H1 (cell line): ENCODE measurements around the gene PFDN1. TPM values are rescaled to one million over a fixed set of nuclear protein-coding genes. Genes with fewer than 3 reads are reported as not detected.

Experiments
- CTCF ChIA-PET: fragments of 300-600 bp; sonication (Branson Sonifier 250); formaldehyde crosslinking; loops from one replicate; lab custom pipeline; 2021; ENCODE audit not compliant: partially characterized antibody; lab: Charles Lee
- POLR2A ChIA-PET: fragments of 300-600 bp; sonication (Branson Sonifier 250); formaldehyde crosslinking; loops from one replicate; lab custom pipeline; 2021; ENCODE audit warnings: inconsistent platforms; ENCODE audit not compliant: partially characterized antibody; lab: Charles Lee
- DNase-seq, 2 experiments: peaks; one replicate each; pipeline versions ENCODE4 v3.0.0 to v3.0.0-alpha.2; 2010 to 2022; ENCODE audit warnings: low spot score in 2 of 2, low read depth in 1 of 2, mixed read lengths in 1 of 2
- FAIRE-seq: peaks from 2 replicates; lab custom pipeline; 2011; peaks lifted over from hg19 to GRCh38; lab: Jason Lieb, UNC
- H2AFZ ChIP-seq: 2 replicates; pipeline ENCODE4 v1.8.1; 2012; ENCODE audit warnings: low read length, inconsistent platforms
- H2AK5ac ChIP-seq: 2 replicates; pipeline ENCODE4 v1.6.1; 2013; ENCODE audit warnings: low read depth, low read length
- H2BK120ac ChIP-seq: replicated peaks from 2 replicates; pipeline ENCODE3; 2013; ENCODE audit warnings: low read depth, low read length, inconsistent platforms
- H2BK12ac ChIP-seq: 2 replicates; pipeline ENCODE4 v1.6.1; 2013; ENCODE audit warnings: low read depth, low read length
- H2BK15ac ChIP-seq: 2 replicates; pipeline ENCODE4 v1.6.1; 2013; ENCODE audit warnings: low read length
- H2BK20ac ChIP-seq: 2 replicates; pipeline ENCODE4 v1.6.1; 2013; ENCODE audit warnings: low read length
- H2BK5ac ChIP-seq: 2 replicates; pipeline ENCODE4 v1.6.1; 2013; ENCODE audit warnings: low read depth, low read length
- H3K14ac ChIP-seq: 2 replicates; pipeline ENCODE4 v1.6.1; 2013; ENCODE audit warnings: inconsistent platforms; ENCODE audit not compliant: insufficient read length
- H3K18ac ChIP-seq: 2 replicates; pipeline ENCODE4 v1.6.1; 2013; ENCODE audit warnings: low read length; ENCODE audit errors: extremely low read depth
- H3K23ac ChIP-seq: 2 replicates; pipeline ENCODE4 v1.6.1; 2013; ENCODE audit warnings: inconsistent platforms; ENCODE audit not compliant: insufficient read length
- H3K23me2 ChIP-seq: 2 replicates; pipeline ENCODE4 v1.6.1; 2013; ENCODE audit warnings: low read depth, low read length
- H3K27ac ChIP-seq: 2 replicates; pipeline ENCODE4 v1.6.1; 2011; ENCODE audit warnings: low read depth, low read length, inconsistent platforms
- H3K27me3 ChIP-seq, 4 experiments: replicated peaks in 1 of 4; 1 replicate in 1 of 4; 2 replicates in 3 of 4; pipeline versions ENCODE4 v1.6.1 to v1.8.1; 2011 to 2013; ENCODE audit warnings: low read length in 3 of 4, mild to moderate bottlenecking in 3 of 4, inconsistent platforms in 2 of 4, mixed read lengths in 2 of 4, moderate library complexity in 1 of 4; ENCODE audit not compliant: control insufficient read depth in 3 of 4, insufficient read depth in 3 of 4; ENCODE audit errors: extremely low read depth in 1 of 4
- H3K36me3 ChIP-seq, 4 experiments: 2 replicates each; pipeline versions ENCODE4 v1.6.1 to v1.8.1; 2011 to 2013; ENCODE audit warnings: mild to moderate bottlenecking in 4 of 4, low read length in 3 of 4, moderate library complexity in 2 of 4, control low read depth in 1 of 4, inconsistent platforms in 1 of 4; ENCODE audit not compliant: insufficient read depth in 4 of 4, control insufficient read depth in 2 of 4
- H3K4ac ChIP-seq: replicated peaks from 2 replicates; pipeline ENCODE3; 2013; ENCODE audit warnings: low read length, low read depth, mixed read lengths, inconsistent platforms; ENCODE audit not compliant: insufficient read length
- H3K4me1 ChIP-seq, 4 experiments: replicated peaks in 1 of 4; 1 replicate in 1 of 4; 2 replicates in 3 of 4; pipeline versions ENCODE4 v1.6.1 to v1.8.1; 2011 to 2013; ENCODE audit warnings: low read length in 3 of 4, inconsistent platforms in 2 of 4, mixed read lengths in 1 of 4; ENCODE audit not compliant: insufficient read depth in 4 of 4, control insufficient read depth in 3 of 4
- H3K4me2 ChIP-seq, 2 experiments: 2 replicates each; pipeline versions ENCODE4 v1.6.1 to v1.8.1; 2011 to 2013; ENCODE audit warnings: low read depth in 2 of 2, low read length in 2 of 2, control low read depth in 1 of 2, inconsistent platforms in 1 of 2, mild to moderate bottlenecking in 1 of 2; ENCODE audit not compliant: insufficient read depth in 1 of 2
- H3K4me3 ChIP-seq, 4 experiments: fragments of 200-600, 300-600 bp in 1 of 4; sonication (generic), shearing (Covaris generic), sonication (Bioruptor Twin) in 1 of 4; 2 replicates each; pipeline versions ENCODE4 v1.5.1 to v1.8.1; 2011 to 2016; ENCODE audit warnings: low read length in 4 of 4, low read depth in 3 of 4, control low read depth in 2 of 4, inconsistent platforms in 2 of 4, mild to moderate bottlenecking in 2 of 4, mixed read lengths in 1 of 4, moderate library complexity in 1 of 4; ENCODE audit not compliant: insufficient read depth in 2 of 4; ENCODE audit errors: extremely low read depth in 1 of 4
- H3K56ac ChIP-seq: replicated peaks from 2 replicates; pipeline ENCODE3; 2013; ENCODE audit warnings: low read depth, mild to moderate bottlenecking, mixed read lengths, low read length, inconsistent platforms; ENCODE audit not compliant: insufficient read length
- H3K79me1 ChIP-seq: 2 replicates; pipeline ENCODE4 v1.6.1; 2013; ENCODE audit warnings: low read depth, low read length, control low read depth
- H3K79me2 ChIP-seq, 2 experiments: 2 replicates each; pipeline versions ENCODE4 v1.6.1 to v1.8.1; 2012 to 2013; ENCODE audit warnings: low read length in 2 of 2, mild to moderate bottlenecking in 2 of 2, inconsistent platforms in 1 of 2; ENCODE audit not compliant: insufficient read depth in 2 of 2, control insufficient read depth in 1 of 2
- H3K9ac ChIP-seq, 4 experiments: replicated peaks in 1 of 4; 1 replicate in 1 of 4; 2 replicates in 3 of 4; pipeline versions ENCODE4 v1.6.1 to v1.8.1; 2011 to 2013; ENCODE audit warnings: low read depth in 3 of 4, low read length in 3 of 4, control low read depth in 2 of 4, mild to moderate bottlenecking in 2 of 4, moderate library complexity in 2 of 4, inconsistent platforms in 1 of 4; ENCODE audit errors: extremely low read depth in 1 of 4
- H3K9me3 ChIP-seq, 2 experiments: 2 replicates each; pipeline versions ENCODE4 v1.6.1 to v1.8.1; 2012 to 2013; ENCODE audit warnings: mild to moderate bottlenecking in 2 of 2, moderate library complexity in 2 of 2, control low read depth in 1 of 2, inconsistent platforms in 1 of 2, low read depth in 1 of 2, low read length in 1 of 2, mixed read lengths in 1 of 2; ENCODE audit not compliant: insufficient read depth in 2 of 2
- H4K20me1 ChIP-seq, 2 experiments: replicated peaks in 1 of 2; 2 replicates each; pipeline versions ENCODE3 to v1.8.1; 2011 to 2013; ENCODE audit warnings: inconsistent platforms in 2 of 2, low read length in 2 of 2, mild to moderate bottlenecking in 1 of 2; ENCODE audit not compliant: insufficient read depth in 2 of 2, control insufficient read depth in 1 of 2
- H4K5ac ChIP-seq: 2 replicates; pipeline ENCODE4 v1.6.1; 2013; ENCODE audit warnings: low read length, low read depth, mixed read lengths, inconsistent platforms; ENCODE audit not compliant: insufficient read length
- H4K8ac ChIP-seq: 2 replicates; pipeline ENCODE4 v1.8.0; 2013; ENCODE audit warnings: mild to moderate bottlenecking, moderate library complexity, low read length, inconsistent platforms; ENCODE audit not compliant: insufficient read depth; ENCODE audit errors: extremely low read depth
- H4K91ac ChIP-seq: replicated peaks from 2 replicates; pipeline ENCODE3; 2013; ENCODE audit warnings: low read length, mixed read lengths, inconsistent platforms; ENCODE audit not compliant: insufficient read length
- GABPA ChIP-seq: IDR thresholded peaks from 2 replicates; pipeline ENCODE4 v1.6.1; 2011; ENCODE audit warnings: mild to moderate bottlenecking, low read length, moderate library complexity, borderline replicate concordance; ENCODE audit not compliant: insufficient read depth
- WGBS, 2 experiments: shearing (Covaris generic) in 1 of 2; methylation state at CpG; one replicate each; pipeline versions ENCODE4 v1.1.6 to v1.1.7; 2013 to 2015; ENCODE audit warnings: low lambda C conversion rate in 2 of 2, mixed read lengths in 2 of 2, inconsistent platforms in 1 of 2, low coverage in 1 of 2, missing lambda C conversion rate in 1 of 2; ENCODE audit not compliant: insufficient replicate concordance in 2 of 2, insufficient coverage in 1 of 2, insufficient read length in 1 of 2; ENCODE audit errors: extremely low coverage in 1 of 2, missing lambda C conversion rate in 1 of 2; 5-methylcytosine and 5-hydroxymethylcytosine counted together
- polyA plus RNA-seq, 7 experiments: library from polyadenylated mRNA; depleted of rRNA in 3 of 7; stranded (reverse) in 5 of 7; unstranded in 2 of 7; fragments of >200 nt in 5 of 7; fragments of 200-250 nt in 2 of 7; gene quantifications; 1 replicate in 5 of 7; 2 replicates in 1 of 7; 4 replicates in 1 of 7; pipeline versions ENCODE4 v1.2.1 to v1.2.3, GENCODE V29; 2011 to 2013; ENCODE audit warnings: missing spikeins in 2 of 7, mixed read lengths in 2 of 7
- total RNA-seq: library from RNA; stranded (reverse); fragmentation: NEBNext Ultra II Directional; extraction: Animal tissue kit (Norgen Biotek cat#: 25700); gene quantifications from 2 replicates; pipeline ENCODE4 v1.2.1, GENCODE V29; 2021

PFDN1 gene
- total and polyA plus RNA-seq, 2 of the 8 experiments (the other 6 are each of a cell fraction or from before 2014, with no cell fraction given): 53.0 to 89.6 TPM

- no peak overlapping the region for H3K9ac ChIP-seq
These were observed 44.9 kb downstream of the PFDN1 start for GRCh38 chr5:140258016-140258415.

More at GRCh38 chr5:140258016-140258415, 44.9 kb downstream of the PFDN1 start:
- no peak overlapping the region for H3K14ac ChIP-seq
- H3K23me2 ChIP-seq: no peaks in the 10 kb centered on the region
- H2BK120ac ChIP-seq: no peak overlapping the region
- no peak overlapping the region for H3K4me2 ChIP-seq
- H2AK5ac ChIP-seq: no peak overlapping the region
- H3K23ac ChIP-seq: no peak overlapping the region
- H3K18ac ChIP-seq: no peak overlapping the region
- H3K56ac ChIP-seq: no peak overlapping the region
- 0 out of 4 replicates have a peak, but pooled peaks cover 0 to 19% of the 10 kb centered on the region in 2 experiments for H3K79me2 ChIP-seq
- no peak overlapping the region for H3K27ac ChIP-seq
- WGBS, 2 experiments: 83% methylated on average over 3 of the region's 3 CpGs; no CpG with 5 or more reads in 1 of the 2 experiments
- no peaks in the 10 kb centered on the region; a peak in 1 of 4 replicates for H3K9me3 ChIP-seq
- ChIA-PET POLR2A (interaction anchor here (0.6 to 4.4 kb wide), 4 partner anchors 16 to 389 kb away, joined by 3 to 15 read pairs (median 4); partner anchors contain the start of genes HBEGF, IK and NDUFA2), CTCF (interaction anchor here (0.7 to 25.9 kb wide), 9 partner anchors 9 to 455 kb away, joined by 3 to 676 read pairs (median 4); partner anchors contain the start of gene HBEGF)
- no peaks in the 10 kb centered on the region for H3K36me3 ChIP-seq
- H2AFZ ChIP-seq: no peak overlapping the region
- no peak for DNase-seq
- H2BK5ac ChIP-seq: no peak overlapping the region
- no peak overlapping the region for H3K4ac ChIP-seq
- H4K20me1 ChIP-seq: peaks cover 0 to 9% of the 10 kb centered on the region in 2 experiments
- H4K8ac ChIP-seq: no peak overlapping the region
- TF ChIP-seq GABPA: no peak
- no peak overlapping the region for H3K4me3 ChIP-seq
- H3K4me1 ChIP-seq: no peaks in the 10 kb centered on the region; a peak in 2 of 7 replicates
- no peak overlapping the region for H2BK15ac ChIP-seq
- peaks cover 9% of the 10 kb centered on the region; the same call in 1 of the 2 replicates for H3K79me1 ChIP-seq
- H2BK12ac ChIP-seq: peak overlapping the region; percentile 27; the same call in 1 of the 2 replicates
- no peak overlapping the region for H4K91ac ChIP-seq
- no peaks in the 10 kb centered on the region for H3K27me3 ChIP-seq
- no peak overlapping the region for H2BK20ac ChIP-seq
- H4K5ac ChIP-seq: no peak overlapping the region
- FAIRE-seq: no peak
